OCI-LY3 (cell line): Measurements from ENCODE around the gene PEBP1.

Experiments used
- EZH2phosphoT487 ChIP-seq: fragments of 200-600 bp; shearing (Covaris generic); IDR thresholded peaks from 2 replicates; pipeline ENCODE4 v1.6.1; 2018; ENCODE audit warnings: antibody characterized with exemption, mixed run types, low read depth
- TF ChIP-seq, protein P1 (sequence below): fragments of 200-600, 300-600 bp; sonication (generic); IDR thresholded peaks from 2 replicates; pipeline ENCODE4 v1.5.1; 2014; ENCODE audit warnings: antibody characterized with exemption, low read length, low read depth

GRCh38 chr12:118122264-118122663, 13.7 kb upstream of the PEBP1 start:
- TF ChIP-seq, protein P1, sequence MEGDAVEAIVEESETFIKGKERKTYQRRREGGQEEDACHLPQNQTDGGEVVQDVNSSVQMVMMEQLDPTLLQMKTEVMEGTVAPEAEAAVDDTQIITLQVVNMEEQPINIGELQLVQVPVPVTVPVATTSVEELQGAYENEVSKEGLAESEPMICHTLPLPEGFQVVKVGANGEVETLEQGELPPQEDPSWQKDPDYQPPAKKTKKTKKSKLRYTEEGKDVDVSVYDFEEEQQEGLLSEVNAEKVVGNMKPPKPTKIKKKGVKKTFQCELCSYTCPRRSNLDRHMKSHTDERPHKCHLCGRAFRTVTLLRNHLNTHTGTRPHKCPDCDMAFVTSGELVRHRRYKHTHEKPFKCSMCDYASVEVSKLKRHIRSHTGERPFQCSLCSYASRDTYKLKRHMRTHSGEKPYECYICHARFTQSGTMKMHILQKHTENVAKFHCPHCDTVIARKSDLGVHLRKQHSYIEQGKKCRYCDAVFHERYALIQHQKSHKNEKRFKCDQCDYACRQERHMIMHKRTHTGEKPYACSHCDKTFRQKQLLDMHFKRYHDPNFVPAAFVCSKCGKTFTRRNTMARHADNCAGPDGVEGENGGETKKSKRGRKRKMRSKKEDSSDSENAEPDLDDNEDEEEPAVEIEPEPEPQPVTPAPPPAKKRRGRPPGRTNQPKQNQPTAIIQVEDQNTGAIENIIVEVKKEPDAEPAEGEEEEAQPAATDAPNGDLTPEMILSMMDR, result no peak
- TF ChIP-seq EZH2phosphoT487, result no peak
